ENCODE data around the gene DENND1A.
"Not testable (repeated sequence)": the region's sequence is repeated elsewhere in the genome, so short reads cannot be mapped to it uniquely, and the experiment has no call there.

DNA sequence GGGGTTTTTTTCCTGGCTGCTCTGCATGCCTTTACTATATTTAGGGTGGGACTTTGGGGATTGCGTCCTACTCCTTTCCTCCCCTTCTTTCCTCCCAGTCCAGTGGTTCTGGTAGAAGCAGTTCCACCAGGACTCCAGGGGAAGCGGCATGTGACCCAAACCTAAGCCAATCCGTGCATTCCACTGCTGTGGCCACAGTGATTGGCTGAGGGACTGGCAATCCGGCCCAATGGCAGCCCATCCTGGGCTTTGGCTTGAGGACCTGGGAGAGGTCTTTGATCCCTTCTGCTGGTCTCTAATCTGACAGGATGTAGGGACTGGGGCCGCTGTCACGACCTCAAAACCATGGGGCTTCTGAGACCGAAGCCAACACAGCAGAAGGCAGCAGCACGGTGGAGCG is 46.7 kb upstream of the DENND1A start:
- TF ChIP-seq, protein P1, sequence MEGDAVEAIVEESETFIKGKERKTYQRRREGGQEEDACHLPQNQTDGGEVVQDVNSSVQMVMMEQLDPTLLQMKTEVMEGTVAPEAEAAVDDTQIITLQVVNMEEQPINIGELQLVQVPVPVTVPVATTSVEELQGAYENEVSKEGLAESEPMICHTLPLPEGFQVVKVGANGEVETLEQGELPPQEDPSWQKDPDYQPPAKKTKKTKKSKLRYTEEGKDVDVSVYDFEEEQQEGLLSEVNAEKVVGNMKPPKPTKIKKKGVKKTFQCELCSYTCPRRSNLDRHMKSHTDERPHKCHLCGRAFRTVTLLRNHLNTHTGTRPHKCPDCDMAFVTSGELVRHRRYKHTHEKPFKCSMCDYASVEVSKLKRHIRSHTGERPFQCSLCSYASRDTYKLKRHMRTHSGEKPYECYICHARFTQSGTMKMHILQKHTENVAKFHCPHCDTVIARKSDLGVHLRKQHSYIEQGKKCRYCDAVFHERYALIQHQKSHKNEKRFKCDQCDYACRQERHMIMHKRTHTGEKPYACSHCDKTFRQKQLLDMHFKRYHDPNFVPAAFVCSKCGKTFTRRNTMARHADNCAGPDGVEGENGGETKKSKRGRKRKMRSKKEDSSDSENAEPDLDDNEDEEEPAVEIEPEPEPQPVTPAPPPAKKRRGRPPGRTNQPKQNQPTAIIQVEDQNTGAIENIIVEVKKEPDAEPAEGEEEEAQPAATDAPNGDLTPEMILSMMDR (IDR thresholded peaks at IDR 0.05), result not testable (repeated sequence)
- not testable (repeated sequence) for TF ChIP-seq POLR2A (IDR thresholded peaks at IDR 0.05; ENCODE audit: low read length); SMC3 (IDR thresholded peaks at IDR 0.05); PHF8 (IDR thresholded peaks at IDR 0.05; ENCODE audit: borderline replicate concordance, low read depth); EHMT2 (IDR thresholded peaks at IDR 0.05; ENCODE audit: low read depth); EP300 (IDR thresholded peaks at IDR 0.05); CBX8 (IDR thresholded peaks at IDR 0.05); HDAC2 (IDR thresholded peaks at IDR 0.05); RCOR1 (IDR thresholded peaks at IDR 0.05; ENCODE audit: low read depth, low read length); ZFP36 (IDR thresholded peaks at IDR 0.05; ENCODE audit: borderline replicate concordance, partially characterized antibody)
- TF ChIP-seq, protein P2, sequence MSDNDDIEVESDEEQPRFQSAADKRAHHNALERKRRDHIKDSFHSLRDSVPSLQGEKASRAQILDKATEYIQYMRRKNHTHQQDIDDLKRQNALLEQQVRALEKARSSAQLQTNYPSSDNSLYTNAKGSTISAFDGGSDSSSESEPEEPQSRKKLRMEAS (IDR thresholded peaks at IDR 0.05), result not testable (repeated sequence)
